ENCODE measurements around the gene TUBB4B.
A peak's percentile ranks its signal among the peaks of the same experiment; 100 is the strongest.

Gene TUBB4B

DNA sequence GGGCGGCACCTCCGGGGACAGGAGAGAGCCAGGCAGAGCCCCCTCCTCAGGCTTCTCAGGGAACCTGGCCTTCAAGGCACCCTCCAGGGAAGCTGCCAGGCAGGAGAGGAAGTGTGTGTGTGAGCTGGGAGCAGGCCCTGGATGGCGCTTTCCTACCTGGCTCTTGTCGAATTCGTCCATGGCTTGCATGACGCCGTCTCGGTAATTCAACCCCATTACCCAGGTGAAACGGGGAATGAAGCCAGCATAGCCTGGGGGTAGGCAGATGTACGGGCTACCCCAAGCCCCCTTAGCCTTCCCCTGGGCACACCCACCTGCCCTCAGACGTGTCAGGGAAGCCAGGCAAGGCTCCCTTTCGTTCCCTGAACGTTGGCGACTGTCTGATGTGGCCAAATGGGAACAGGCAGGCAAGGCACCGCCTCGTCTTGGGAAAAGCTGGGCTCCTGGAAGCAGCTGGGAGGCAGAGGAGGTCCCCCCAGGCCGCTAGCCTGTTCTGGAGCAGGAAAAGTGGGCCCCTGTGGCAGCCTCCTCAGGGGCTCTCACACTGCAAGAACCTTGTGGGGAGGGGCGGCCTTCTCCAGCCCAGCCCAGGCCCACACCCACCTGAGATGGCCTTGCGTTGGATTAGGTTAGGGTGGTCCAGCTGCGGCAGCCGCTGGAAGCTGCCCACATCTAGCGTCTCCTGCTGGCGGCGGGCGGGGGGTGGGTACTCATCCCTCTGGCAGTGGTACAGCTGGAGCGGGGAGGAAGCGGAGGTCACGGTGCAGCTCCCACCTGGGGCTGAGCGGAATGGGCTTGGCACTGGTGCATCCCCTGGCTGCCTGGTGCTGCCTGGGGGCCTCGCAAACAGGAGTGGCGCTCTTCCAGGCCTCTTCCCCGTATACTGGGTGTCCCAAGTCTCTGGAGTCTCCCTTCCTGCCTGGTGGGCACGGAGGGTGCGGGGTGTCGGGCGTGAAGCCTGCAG lies 3.7 kb downstream of the TUBB4B start:
- Mint-ChIP-seq H3K27ac (no peak overlapping the region), H3K4me3 (peak overlapping the region; percentile 24), H3K4me1 (peaks cover 19% of the 10 kb centered on the region), H3K9me3 (no peaks in the 10 kb centered on the region), H3K27me3 (peaks cover 3% of the 10 kb centered on the region), H3K36me3 (ENCODE audit: low read depth) (peaks cover 25% of the 10 kb centered on the region)
- DNase-seq (no peak), ATAC-seq (no peak)

- H3K4me1 Mint-ChIP-seq = peaks cover 18% of the 10 kb centered on the region
- no peak overlapping the region for H3K4me3 Mint-ChIP-seq
- peaks cover 3% of the 10 kb centered on the region for H3K27me3 Mint-ChIP-seq
- H3K36me3 Mint-ChIP-seq (ENCODE audit: low read depth) = peaks cover 25% of the 10 kb centered on the region
- no peak for DNase-seq
- H3K27ac Mint-ChIP-seq = no peak overlapping the region
- no peaks in the 10 kb centered on the region for H3K9me3 Mint-ChIP-seq
- ATAC-seq = no peak
Observed at GRCh38 chr9:137245450-137246421, 4.6 kb downstream of the TUBB4B start.

GRCh38 chr9:137247135-137247915 lies 6.2 kb downstream of the TUBB4B start:
- Mint-ChIP-seq H3K36me3 (ENCODE audit: low read depth) (peaks cover 15% of the 10 kb centered on the region), H3K27me3 (no peaks in the 10 kb centered on the region), H3K27ac (no peak overlapping the region), H3K4me3 (no peak overlapping the region), H3K9me3 (no peaks in the 10 kb centered on the region), H3K4me1 (peaks cover 10% of the 10 kb centered on the region)
- ATAC-seq = no peak
- DNase-seq = no peak

GRCh38 chr9:137247916-137248175 lies 6.8 kb downstream of the TUBB4B start:
- ATAC-seq = no peak
- Mint-ChIP-seq H3K4me3 (no peak overlapping the region), H3K9me3 (no peaks in the 10 kb centered on the region), H3K36me3 (ENCODE audit: low read depth) (peaks cover 10% of the 10 kb centered on the region), H3K27ac (no peak overlapping the region), H3K27me3 (no peaks in the 10 kb centered on the region), H3K4me1 (peaks cover 4% of the 10 kb centered on the region)
- no peak for DNase-seq

DNA sequence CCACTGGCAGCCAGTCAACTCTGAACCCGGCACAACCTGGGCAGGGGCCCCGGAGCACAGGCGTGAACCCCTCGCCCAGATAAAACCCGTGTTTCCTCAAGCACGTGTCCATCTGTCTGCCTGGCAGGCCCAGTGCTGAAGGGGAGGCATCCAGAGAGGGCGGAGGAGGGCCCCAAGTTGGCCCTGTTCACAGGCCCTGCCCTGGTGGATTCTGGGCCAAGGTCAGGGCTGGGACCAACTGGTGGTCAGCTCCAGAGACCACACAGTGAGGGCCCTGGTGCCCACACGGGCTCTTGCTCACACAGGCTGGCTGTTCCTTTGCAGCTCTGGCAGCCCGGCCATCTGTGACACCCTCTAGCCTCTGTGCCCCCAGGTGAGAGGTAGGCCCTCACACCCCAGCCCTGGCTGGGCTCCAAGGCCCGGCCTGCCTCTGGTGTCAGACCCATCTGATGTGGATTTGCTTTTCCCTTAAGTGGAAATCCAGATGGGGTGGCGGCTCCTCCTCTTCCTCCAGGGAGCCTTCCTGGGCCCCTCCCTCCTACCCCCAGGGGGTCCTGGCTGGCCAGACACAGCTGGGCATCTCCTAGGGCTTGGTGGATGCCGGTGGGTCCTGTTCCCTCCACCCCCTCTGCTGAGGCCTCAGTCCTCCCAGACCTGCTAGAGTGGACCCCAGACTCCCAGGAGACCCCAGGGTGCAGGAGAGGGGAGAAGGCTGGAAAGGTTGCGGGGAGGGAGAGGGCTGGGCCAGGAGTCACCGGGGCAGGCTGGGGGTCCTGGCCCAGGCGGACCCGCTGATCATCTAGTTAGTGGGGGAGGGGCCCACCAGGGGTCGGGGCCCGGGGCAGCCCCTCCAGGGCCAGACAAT lies 9.5 kb downstream of the TUBB4B start:
- Mint-ChIP-seq H3K27me3 (peaks cover 2% of the 10 kb centered on the region), H3K4me1 (peaks cover 4% of the 10 kb centered on the region), H3K9me3 (no peaks in the 10 kb centered on the region), H3K4me3 (no peak overlapping the region), H3K27ac (no peak overlapping the region), H3K36me3 (ENCODE audit: low read depth) (no peaks in the 10 kb centered on the region)
- no peak for ATAC-seq
- DNase-seq = no peak

GRCh38 chr9:137251194-137251461 lies 10.0 kb downstream of the TUBB4B start, which contains the start of gene STPG3:
Gene STPG3, plus strand, starts transcription at chr9:137251286. Its CDS starts 1 bp downstream, at chr9:137251287.
- no peaks in the 10 kb centered on the region for H3K9me3 Mint-ChIP-seq
- ATAC-seq = no peak
- peaks cover 6% of the 10 kb centered on the region for H3K4me1 Mint-ChIP-seq
- H3K27ac Mint-ChIP-seq = no peak within 1 kb of the TSS
- H3K36me3 Mint-ChIP-seq (ENCODE audit: low read depth) = no peaks in the 10 kb centered on the region
- H3K4me3 Mint-ChIP-seq = no peak within 1 kb of the TSS
- H3K27me3 Mint-ChIP-seq = peaks cover 2% of the 10 kb centered on the region
- DNase-seq = no peak

- Mint-ChIP-seq H3K27ac (no peak overlapping the region), H3K4me1 (peaks cover 11% of the 10 kb centered on the region), H3K36me3 (ENCODE audit: low read depth) (peaks cover 3% of the 10 kb centered on the region), H3K27me3 (peaks cover 2% of the 10 kb centered on the region), H3K9me3 (no peaks in the 10 kb centered on the region), H3K4me3 (no peak overlapping the region)
- ATAC-seq (no peak), DNase-seq (no peak)
Observed at GRCh38 chr9:137251490-137252268, 10.6 kb downstream of the TUBB4B start.

DNA sequence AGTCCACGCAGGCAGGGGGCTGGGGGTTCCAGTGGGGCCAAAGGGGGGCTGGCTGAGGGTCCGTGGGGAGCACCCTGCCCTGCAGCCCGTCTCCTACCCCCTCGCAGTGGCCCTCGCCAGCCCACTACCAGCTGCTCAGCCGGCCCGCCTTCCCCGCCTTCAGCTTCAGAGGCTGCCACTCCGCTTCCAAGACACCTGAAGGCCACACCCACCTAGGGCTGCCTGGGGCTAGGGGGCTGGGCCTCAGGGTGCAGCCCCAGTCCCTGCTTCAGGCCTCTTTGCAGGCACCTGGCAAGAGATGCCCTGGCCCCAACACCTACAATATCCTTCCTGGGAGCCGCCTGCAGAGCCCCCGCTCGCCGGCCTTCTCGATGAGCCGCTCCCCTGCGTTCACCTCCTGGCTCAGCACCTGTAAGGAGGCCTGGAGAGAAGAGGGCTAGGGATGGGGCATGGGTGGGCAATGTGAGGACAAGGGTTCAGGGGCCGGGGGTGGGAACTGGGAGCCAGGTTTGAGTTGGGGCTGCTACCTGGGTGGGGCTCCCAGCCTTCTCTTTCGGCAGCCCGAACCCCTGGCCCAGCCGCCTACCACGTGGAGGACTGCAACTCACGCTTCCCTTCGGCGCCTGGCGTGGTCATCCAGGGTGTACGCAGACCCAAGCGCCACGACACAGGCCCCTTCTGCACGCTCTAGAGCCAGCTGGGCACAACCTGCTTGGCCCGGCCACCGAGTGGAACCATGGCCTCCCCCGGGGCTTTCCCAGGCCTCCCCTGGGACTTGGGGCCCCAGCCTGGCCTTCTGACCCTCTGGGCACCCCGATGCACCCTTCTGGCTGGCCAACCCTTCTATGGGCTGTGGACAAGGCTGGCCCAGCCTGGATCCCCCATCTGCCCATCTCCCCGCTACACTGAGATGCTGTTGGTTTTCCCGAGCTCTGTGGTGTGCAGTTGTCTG lies 11.7 kb downstream of the TUBB4B start:
- DNase-seq = no peak
- H3K27ac Mint-ChIP-seq = no peak overlapping the region

GRCh38 chr9:137253717-137254623 lies 12.9 kb downstream of the TUBB4B start:
- peaks cover 13% of the 10 kb centered on the region for H3K4me1 Mint-ChIP-seq

More for the DNA sequence above, 11.7 kb downstream of the TUBB4B start:
- Mint-ChIP-seq H3K36me3 (ENCODE audit: low read depth) (peaks cover 7% of the 10 kb centered on the region), H3K4me1 (peaks cover 13% of the 10 kb centered on the region), H3K27me3 (peaks cover 2% of the 10 kb centered on the region), H3K4me3 (no peak overlapping the region), H3K9me3 (no peaks in the 10 kb centered on the region)
- no peak for ATAC-seq

DNA sequence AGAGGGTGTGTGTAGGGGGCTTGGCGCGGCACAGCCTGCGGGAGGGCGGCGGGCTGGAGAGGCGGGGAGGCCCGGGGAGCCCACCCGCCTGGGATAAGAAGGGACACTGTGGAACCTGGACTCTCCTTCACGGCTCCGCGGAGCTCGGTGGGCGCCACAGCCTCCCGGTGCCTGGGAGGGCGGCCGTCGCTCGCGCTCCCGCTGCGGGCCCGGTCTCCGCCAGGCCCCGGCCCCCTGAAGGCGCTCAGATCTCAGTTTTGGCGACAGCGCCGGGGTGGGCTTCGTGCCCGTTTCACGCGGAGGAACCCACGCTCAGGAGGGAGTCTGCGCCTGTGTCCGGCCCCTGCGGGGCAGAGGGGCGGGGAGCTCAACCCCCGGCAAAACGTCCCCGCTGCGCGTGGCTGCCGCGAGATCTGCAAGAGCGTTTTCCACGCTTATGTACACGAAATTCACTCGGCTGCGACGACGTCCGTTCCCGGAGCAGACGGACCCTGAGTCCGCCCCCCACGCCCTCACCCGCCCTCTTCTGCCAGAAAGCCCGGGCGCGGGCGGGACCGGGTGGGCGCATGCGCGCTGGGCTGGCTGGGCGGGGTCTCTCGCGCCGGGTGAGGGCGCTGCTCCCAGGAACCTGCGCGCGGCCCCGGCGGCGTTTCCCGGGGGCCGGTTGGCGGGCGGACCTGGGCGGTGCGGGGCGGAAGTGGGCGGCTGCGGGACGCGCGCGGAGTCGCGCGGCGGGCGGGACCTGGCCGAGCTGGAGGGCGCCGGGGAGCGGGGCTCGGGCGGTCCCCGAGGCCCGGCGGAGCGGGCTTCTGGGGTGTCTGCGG lies 13.7 kb downstream of the TUBB4B start, which contains the start of gene NELFB:
TSS of gene NELFB (plus strand) at position 704 of the 824 bp plus-strand sequence.
- H3K27me3 Mint-ChIP-seq = peaks cover 2% of the 10 kb centered on the region
- no peaks in the 10 kb centered on the region for H3K9me3 Mint-ChIP-seq
- DNase-seq (peak; percentile 99), ATAC-seq (peak; percentile 86)
- peaks cover 10% of the 10 kb centered on the region for H3K36me3 Mint-ChIP-seq (ENCODE audit: low read depth)
- H3K27ac Mint-ChIP-seq = peak within 1 kb of the TSS; percentile 81
- peaks cover 13% of the 10 kb centered on the region for H3K4me1 Mint-ChIP-seq
- H3K4me3 Mint-ChIP-seq = peak within 1 kb of the TSS; percentile 83

More at GRCh38 chr9:137253717-137254623, 12.9 kb downstream of the TUBB4B start:
- Mint-ChIP-seq H3K9me3 (no peaks in the 10 kb centered on the region), H3K4me3 (peak overlapping the region; percentile 83), H3K27me3 (peaks cover 2% of the 10 kb centered on the region), H3K27ac (peak overlapping the region; percentile 81), H3K36me3 (ENCODE audit: low read depth) (peaks cover 9% of the 10 kb centered on the region)
- ATAC-seq (no peak), DNase-seq (no peak)

Data from activated naive CD8-positive, alpha-beta T cell treated with anti-CD3 and anti-CD28 coated beads, Interleukin-2, amount 50 U/mL, for 24 hours (primary cell).